HG02885 (cell line): ENCODE results near the gene FOXP1.

Source experiments
- ATAC-seq: cut with Tn5 transposase; IDR thresholded peaks from one replicate; pipeline ENCODE4 v1.9.1; 2021; ENCODE audit warnings: mild to moderate bottlenecking; ENCODE audit not compliant: unreplicated experiment, poor library complexity

FOXP1 gene

DNA sequence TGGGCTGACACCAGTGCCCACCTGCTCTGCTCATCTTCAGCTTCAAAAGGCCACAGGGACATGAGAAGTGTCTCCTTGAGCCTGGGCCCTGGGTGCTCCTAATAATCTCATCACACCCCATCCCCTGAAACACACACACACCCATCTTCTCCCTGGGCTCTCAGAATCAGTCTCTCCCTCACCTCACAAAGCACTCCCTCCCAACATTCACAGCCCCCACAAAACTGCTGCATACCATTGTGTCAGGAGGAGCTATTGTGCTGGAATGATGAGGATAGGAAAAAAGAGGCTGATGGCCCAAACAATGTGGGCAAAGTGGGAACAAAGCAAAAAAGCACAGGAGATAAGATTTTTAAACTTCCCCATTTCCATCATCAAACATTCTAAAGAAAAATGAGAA lies 16.8 kb downstream of the FOXP1 start:
- ATAC-seq, result no peak

DNA sequence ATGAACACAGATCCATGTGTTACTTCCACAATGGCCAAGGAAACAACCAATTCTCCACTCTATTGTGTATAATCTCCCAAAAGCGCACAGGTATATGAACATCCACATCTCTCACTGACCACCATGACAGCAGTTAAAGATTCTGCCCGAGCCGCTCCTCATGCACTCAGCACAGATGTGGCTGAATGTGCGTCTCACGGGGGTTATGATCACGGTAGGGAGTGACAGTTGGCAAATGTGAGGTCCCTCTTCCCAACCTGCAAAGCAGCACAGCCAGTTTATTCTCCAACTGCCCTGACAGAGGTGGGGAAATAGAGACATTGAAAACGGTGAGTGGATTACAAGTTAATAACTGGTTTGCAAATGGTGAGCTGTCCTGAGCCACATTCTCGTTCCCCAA lies 17.6 kb downstream of the FOXP1 start:
- ATAC-seq, result no peak

DNA sequence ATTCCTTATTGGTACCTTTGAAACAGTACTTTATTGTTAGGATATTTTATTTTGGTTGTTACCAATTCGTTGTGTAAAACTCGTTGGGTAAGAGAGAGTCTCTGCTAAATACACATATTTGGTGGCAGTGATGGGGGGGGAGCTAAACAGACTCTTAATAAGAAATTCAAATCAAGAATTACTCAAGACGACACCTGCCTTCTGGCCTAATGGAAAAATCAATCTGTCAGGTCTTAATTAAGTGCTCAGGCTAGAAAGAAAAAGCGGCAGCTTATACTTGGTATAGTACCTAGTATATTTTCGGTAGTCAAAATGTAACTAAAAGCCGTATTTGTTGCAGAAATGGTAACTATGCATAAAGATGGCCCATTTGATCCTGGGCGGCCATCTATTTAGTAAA lies 18.2 kb downstream of the FOXP1 start:
- ATAC-seq, result no peak

DNA sequence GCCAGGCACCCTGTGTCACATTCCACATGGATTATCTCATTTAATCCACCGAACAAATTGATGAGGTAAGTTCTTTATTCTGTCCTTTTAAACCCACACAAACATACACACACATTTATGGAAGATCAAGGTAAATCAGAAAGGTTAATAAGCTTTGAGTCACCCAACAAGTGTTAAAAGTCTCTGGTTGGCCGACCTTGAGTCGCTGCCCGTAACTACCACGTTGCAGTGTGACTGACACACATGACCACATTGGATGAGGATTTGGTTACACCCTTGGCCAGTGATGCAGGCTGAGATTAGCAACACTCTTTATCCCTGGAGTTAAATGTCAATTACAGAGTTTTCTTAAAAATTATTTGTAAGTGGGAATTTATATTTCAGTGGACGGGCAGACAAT lies 19.2 kb downstream of the FOXP1 start:
- ATAC-seq, result peak; percentile 44

DNA sequence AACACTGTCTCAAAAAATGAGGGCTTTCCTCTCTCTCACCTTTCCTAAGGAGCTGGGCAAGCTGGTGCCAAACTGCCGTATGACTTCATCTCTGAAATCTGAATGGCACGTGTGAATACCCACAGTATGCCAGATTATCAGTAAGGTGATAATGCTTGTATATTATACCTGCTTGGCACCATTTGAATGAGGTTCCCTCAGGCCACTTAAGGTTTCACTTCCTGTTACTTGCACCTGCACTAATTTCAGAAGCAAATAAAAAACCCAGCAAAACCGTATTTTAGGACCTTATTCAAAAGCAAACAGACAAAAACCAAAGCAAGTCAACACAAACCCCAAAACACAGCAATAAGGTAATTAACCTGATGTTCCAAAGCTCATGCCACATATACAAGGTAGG lies 19.7 kb downstream of the FOXP1 start:
- ATAC-seq, result peak; percentile 91

DNA sequence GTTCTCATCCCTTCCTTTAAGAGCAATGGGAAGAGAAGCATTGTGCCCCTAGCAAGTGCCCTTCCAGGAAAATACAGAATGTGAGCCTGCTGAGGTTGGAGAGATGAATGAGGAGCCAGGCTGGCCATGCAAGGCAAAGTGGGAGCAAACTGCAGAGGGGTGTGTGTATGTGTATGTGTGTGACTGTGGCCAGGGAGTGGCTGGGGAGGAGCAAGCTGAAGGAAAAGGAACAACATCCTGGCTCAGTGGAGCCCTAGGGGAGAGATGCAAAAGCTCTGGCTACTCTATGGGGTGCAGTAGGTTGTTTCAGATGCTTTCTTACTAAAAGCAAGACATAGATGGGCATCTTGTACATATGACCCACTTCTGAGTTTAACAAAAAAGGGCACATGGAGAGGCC lies 20.6 kb downstream of the FOXP1 start:
- no peak for ATAC-seq

DNA sequence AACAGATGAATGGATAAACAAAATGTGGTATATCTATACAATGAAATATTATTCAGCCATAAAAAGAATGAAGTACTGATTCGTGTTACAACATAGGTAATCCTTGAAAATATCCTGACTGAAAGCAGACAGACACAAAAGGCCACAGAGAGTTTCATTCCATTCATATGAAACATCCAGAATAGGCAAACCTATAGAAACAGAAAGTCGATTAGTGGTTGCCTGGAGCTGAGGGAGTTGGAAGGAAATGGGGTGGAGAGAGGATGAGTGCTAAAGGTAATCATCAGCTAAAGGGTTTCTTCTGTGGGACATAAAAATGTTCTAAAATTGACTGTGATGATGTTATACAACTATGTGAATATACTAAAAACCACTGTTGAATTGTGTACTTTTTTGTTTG lies 22.9 kb downstream of the FOXP1 start:
- no peak for ATAC-seq

DNA sequence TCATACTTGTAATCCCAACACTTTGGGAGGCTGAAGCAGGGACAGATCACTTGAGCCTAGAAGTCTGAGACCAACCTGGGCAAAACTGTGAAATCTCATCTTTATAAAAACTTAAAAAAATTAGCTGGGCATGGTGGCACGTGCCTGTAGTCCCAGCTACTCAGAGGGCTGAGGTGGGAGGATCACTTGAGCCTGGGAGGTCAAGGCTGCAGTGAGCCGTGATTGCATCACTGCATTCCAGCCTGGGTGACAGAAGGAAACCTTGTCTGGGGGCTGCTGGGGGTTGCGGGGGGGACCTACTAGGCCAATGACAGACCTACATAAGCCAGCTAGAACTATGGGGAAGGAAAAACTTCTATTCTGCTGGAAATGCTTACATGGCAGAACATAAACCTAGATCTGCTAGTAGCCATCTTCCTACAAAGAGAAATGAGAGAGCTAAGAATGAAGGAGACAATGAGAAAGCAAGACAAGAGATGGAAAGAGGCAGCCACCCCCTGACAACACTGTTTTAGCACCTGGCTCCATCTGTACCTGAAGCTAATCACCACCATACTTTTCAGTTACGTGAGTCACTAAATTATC lies 23.9 kb downstream of the FOXP1 start:
- ATAC-seq, result no peak

DNA sequence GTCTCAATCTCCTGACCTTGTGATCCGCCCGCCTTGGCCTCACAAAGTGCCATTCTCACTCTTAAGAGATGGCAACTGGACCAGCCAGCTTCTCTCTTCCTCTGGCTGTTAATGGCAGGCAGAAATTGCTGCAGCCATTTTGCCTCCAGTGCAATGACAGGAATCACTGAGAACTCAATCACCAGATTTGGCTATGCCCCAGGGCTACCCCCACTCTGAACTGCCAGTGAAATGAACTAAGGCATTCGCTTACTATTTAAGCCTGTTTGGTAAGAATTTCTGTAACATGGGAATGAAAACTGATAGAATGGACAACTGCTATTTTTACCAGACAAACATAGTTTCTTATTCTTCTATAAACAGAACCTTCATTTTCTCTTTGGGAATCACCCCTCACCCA lies 24.5 kb downstream of the FOXP1 start:
- no peak for ATAC-seq

DNA sequence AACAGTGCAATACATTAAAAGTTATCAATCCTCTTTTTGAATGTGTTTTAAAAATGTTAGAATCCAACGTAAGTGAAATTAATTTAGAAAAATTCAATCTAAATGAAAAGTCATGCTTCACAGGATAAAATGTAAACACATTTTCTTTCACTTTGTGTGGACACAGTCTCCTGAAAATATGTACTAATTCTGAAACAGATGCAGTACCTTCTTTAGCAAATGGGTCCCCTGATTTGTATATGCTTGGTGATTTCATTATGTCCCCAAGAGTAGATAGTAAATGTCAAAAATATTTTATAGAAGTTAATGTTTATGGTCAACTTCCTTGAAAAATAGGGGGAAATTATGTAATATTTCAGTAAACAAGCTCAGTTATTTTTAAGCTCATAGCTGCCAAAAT lies 28.9 kb downstream of the FOXP1 start:
- ATAC-seq, result peak; percentile 68

DNA sequence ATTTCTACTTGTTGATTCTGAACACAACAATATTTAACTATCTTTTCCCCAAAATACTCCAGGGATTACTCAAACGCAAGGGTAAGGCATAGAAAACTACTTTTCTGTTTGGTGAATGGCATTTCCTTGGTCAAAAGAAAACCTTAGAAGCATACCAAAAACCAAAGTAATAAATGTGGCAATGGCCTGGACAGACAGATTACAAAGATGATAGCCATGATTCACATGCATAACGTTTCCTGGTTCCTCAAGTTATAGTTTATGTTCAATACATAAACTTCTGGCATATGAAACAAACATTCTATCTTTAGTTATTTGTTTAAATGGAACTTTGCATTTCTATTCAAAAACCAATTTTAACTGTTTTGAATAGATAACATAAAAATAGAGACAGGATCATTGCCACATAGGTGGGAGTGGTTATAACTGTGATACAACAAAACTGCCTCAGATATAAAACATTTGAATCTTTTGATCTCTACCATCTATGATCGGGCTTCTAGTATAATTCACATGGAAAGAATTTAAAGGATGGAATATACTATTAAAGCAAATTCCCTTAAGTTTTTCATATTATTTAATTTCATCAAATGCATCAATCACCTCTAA lies 32.1 kb downstream of the FOXP1 start:
- ATAC-seq, result no peak

DNA sequence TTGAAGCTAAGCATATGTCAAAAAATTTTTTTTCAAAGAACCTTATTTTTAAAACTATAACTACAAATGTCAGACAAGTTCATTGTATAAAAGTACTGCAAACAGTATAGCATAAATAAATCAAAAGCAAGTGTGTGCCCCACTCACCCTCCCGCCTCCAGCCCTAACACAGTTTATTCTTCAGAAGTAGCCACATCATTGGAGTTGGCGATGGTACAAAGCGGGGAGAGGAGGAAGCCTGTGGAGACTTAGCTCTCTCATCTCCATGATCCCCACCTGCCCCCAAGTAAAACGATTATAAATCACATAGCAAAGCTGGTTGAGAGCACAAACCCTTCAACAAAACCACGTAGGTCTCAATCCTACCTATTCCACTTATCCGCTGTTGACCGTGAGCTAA lies 33.6 kb downstream of the FOXP1 start:
- no peak for ATAC-seq

DNA sequence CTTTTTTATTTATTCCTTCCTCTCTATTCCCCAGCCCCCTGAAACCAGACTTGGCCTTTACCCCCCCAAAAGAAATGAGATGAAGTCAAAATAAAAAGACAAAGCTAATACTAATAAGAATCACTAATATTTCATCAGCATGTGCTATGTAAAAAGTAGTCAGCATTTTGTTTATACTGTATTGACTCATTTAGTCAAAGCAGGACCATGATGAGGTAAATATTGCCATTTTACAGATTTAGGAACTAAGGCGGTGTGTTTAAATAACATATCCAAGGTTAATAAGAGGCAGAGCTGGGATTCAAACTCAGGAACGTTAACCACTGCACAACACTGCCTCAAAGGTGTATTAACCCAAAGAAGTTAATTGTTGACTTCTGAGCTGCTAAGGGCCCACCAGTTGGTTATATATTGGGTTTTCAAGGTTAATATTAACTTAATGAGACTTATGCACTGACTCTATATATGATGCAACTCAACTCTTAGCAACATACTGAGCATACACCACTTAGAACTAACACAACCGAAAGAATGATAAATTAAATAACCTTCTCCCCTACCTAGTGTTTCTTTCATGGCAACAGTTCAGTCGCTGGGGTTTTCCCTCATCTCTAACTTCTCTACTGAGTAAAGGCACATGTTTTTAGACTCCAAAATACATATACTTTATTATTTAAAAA lies 34.7 kb downstream of the FOXP1 start:
- ATAC-seq, result no peak

DNA sequence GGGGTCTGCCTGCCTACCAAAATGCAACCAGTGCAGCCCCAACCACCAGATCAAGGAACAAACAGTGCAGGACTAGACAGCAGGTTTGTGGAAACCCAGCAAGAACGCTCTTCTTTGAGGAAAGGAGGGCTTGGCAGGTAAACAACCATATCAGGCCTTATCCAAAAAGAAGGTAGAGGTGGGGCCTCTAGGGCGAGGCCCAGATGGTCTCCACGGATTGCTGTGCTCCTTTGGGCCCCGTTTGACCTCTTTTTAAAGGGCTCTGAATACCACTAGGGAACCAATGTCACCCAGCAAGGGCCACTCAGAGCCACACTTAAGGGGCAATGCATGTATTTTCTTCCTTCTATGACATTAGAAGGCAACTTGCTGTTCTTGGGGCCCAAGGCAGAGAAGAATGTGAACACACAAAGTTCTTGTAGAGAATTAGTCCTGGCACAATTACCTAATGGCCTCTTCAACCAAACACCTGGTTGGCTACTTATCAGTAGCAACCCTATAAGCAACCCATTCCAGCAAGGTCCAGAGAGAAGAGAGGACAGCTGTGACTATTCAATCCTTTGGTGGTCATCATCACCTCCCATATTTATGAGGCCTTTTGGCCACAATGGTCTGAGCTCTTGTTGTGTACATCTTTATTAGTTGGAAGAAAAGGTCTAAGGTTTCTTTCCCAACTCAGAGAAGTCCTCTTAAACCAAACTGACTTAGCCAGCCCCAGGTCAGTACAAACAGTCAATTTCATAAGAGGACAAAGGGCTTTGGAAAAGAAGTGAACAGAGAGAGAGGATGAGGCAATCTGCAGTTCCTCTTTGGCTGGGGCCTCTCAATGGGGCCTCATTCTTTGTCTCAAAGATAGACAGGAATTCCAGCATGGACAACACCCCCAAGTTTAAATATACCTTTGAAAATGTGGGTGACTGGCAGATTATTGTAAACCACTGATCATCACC lies 36.0 kb downstream of the FOXP1 start:
- ATAC-seq, result no peak

DNA sequence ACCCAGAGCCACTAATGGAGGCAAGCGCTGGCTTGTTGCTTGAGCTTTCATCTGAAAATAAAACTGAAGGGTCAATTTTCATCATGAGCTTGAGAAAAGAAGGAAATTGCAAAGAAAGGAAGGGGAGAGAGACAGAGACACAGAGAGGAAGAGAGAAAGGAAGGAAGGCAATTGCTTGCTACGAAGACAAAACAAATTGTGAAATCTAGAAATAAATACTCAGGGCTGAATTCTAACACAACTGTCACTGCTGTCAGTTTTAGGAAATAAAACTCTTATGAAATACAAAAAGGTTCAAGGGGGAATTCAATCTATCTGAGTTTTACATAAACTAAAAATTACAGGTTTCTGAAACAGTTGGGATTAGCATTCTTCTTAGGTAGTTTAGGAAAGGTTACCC lies 36.7 kb downstream of the FOXP1 start:
- no peak for ATAC-seq

DNA sequence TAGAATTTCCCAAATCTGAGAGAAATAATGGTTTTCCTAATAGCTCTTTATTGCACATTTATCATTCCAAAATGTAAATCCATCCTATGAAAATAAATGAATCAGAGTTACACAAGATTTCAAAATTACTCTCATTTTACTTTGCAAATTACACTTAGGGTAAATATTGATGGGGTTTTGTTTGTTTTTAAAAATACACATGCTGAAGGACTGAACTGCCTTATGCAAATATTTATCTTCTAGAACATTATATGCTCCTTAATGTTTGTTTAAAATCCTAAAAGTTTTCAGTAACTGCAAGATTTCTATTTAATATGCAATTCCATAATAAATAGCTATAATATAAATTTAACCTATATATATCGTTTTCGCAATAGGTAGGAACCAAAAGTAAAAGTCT lies 38.2 kb downstream of the FOXP1 start:
- no peak for ATAC-seq

DNA sequence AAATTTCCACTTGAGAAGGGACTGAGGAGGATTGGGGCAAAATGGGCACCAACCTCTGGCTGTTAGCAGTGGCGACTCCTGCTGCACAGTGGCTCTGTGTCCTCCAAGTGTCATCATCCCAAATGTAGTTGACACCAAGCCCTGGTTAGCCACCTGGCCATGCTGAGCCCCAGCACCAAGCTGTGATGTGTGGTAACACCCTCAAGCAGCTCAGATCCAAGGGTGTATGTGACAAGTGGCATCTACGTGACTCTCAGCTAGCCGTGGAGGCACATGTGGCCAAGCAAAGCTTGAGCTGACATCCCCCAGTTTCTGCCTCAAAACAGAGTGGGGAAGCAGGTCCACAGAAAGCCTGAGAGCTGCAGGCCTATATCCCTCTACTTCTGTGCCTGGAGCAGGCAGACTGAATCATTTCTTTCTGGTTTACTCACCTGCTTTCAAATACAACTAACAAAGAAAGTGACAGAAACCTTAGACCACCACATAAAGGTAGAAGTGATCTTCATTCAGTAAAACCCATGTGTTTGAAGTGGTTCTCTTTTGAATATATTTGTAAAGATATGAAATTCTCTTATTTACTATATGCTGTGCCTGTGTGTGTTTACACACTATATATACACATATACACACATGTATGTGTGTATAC lies 40.0 kb downstream of the FOXP1 start:
- peak; percentile 41 for ATAC-seq

DNA sequence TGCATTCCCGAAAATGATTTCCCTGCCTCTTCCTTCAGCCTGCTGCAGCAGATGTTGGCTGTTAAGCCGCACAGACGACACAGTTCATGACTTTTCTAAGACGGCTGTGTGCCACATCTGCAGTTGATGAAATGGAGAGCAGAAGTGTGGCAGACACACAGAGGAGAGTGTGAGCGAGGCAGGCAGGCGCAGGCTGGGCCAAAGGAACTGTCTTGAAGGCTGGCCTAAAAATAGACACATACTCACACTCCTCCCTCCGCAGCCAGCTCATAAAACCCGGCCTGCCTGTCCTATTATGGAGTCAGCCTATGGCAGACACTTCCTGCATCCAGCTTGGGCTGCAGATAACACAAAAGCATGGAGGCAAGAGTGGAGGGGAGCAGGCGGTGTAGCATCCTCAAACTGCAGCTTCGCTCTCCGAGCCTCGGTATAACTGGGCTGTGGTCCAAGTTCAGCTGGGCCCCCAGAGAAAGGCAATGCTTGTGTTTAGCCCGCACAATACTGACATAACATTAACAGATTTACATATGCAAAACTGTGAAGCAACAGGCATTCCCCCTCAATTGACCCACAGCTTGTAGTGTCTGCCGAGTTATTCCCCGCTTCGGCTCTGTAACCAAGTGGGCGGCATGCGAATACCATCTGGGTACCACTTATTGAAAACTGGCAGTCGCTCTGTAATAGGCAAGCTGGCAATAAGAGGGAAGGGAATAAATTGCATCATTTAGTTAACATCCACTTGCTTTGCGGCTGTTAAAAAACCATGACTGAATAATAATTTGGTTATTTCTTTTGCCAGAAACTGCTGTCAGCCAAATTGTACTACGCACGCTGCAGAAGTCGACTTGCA lies 40.8 kb downstream of the FOXP1 start:
- peak; percentile 58 for ATAC-seq

DNA sequence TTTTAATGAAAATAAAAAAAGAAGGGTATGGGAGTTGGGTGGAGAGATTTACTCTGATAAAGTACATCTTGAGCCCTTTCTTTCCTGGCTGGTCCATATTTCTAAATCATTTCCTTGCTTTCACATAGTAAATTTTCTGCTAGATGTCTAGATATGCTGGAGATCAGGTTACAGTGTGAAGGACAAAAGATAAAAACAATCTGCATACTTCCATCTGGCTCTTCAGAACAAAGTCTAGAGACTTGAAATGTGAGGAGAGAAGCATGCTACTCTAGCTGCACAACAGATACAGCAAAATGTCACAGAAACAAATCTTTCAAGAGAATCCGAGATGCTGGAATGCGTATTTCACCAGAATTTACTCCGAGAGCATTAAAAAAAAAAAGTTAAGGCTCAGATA lies 42.2 kb downstream of the FOXP1 start:
- no peak for ATAC-seq

DNA sequence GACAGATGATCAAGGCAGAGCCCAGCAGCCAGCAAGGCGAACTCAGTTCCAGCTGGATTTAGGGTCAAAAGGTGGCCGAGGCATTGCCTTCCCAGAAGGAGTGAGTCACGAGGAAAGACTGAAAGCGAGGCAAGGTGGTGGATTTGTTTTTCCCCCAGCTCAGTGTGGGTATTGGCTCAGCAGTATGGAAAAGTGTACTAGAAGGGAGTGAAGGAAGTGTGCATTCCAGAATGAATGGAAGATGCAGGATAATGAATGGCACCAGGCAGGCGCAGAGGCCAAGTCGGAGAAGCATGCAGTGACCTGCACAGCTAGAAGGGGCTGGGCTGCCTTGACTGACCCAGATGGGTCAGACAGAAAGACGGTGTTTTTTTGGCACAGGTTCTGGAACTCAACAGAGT lies 46.3 kb downstream of the FOXP1 start:
- ATAC-seq, result no peak
